Superior temporal gyrus (tissue), 1 donor: ENCODE data around the gene VIPR2.
"Not testable (repeated sequence)": the region's sequence is repeated elsewhere in the genome, so short reads cannot be mapped to it uniquely, and the experiment has no call there.

ENCODE experiments used
- DNase-seq: peaks from one replicate; pipeline ENCODE4 v3.0.0-alpha.2; 2016; ENCODE audit errors: extremely low spot score

VIPR2 gene

DNA sequence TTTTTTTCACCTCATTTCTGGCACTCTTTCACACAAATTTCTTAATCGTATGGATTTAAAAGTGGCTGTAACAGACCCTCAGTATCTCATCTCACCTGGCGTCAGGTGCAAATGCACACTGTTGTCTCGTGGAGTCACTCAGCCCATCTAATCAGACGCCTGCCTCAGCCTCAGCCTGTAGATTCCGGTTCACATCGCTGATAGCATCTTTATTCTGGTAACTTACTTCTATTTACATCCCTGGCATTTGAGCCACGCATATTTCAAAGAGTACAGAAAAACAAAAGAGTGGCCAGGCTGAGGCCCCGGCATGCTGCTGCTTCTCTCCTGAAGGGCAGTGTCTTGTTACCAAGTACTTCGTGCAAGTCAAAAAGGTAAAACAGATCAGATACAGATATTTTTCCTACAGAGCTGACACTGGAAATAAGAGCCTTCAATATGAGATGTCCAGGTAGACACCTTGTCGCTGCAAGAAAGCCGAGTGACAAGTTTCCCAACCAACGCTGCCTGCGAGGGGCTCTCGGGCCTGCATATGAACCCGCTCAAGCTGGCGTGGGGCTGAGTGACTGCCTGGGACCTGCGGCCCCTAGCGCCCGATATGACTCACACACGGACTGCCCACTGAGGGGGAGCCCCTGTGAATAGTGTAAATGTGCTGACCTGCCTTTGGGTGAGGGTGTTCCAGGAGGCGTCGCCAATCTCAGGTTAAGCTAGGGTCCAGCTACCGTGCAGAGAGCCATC, 4.3 kb downstream of the VIPR2 start:
- DNase-seq, result no peak

GRCh38 chr7:159139639-159140038, 5.0 kb downstream of the VIPR2 start:
- DNase-seq, result no peak

- DNase-seq, result no peak
Measured at GRCh38 chr7:159139202-159139601, 5.5 kb downstream of the VIPR2 start.

DNA sequence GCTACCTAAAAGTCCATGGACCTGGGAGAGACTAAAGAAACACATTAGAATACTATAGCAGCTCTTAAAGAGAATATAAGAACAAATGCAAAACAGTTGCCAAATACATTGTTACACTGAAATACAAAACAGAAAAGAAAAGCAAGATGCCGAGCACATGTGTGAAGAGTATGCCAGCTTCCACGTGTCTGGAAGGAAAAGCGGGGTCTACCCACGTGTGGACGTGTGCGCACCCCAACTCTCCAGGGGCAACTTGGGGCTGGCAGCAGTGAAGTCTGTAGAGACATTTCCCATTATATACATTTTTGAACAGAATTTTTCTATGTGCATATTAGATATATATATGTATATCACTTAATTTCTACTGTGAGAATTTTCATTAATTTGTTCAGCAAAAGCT, 6.2 kb downstream of the VIPR2 start:
- DNase-seq, result no peak

DNA sequence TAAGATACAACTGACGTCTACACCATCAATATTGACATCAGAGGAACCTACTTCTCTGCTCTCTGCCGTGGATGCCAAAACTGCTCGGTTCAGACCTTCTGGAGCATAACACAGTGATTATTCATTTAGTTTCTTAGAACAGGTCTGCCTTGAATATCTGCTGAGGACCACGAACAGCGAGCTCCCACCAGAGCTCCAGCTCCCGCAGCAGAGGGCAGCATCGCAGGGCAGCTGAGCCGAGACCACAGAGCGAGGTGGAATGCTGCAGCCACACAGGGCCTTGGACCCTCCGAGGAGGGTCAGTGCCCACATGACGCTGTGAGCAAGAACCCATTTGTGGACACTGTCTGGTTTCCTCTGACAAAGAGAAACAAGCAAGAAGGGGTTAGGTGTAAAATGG, 6.8 kb downstream of the VIPR2 start:
- no peak for DNase-seq

DNA sequence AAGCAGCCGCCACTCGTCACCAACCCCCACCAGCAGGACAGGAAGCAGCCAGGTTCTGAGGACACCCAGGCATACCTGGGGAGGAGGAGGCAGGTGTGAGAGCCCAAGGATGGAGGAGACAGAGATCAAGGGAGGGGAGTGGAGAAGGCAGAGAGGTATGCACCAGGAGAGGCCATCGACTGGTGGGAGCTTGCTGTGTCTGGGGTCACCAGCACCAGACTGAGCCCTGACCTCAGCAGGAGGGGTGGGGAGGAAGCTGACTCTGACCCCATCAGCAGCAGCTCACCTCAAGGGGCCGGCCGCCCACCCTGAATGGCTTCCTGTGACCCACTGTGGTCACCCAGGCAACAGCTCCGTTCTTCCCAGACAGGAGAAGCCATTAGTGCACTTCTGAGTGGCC, 7.8 kb downstream of the VIPR2 start:
- no peak for DNase-seq

DNA sequence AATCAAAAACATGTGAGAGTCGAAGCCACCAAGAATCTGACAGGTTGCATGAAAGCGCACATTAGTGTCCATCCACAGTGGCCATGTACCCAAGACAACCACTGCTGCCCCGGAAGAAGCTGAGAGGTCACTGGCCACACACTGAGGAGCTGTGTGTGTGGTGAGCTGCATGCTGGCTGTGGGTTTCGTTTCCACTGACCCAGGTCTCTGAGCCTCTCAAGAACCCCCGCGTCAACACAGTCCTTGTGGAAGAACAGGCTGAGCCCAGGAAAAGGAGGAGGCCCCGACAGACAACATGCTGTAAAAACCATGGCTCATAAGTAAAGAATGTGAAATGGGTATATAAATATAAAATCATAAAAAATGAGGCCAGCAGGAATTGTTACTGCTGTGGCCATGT, 8.2 kb downstream of the VIPR2 start:
- no peak for DNase-seq

DNA sequence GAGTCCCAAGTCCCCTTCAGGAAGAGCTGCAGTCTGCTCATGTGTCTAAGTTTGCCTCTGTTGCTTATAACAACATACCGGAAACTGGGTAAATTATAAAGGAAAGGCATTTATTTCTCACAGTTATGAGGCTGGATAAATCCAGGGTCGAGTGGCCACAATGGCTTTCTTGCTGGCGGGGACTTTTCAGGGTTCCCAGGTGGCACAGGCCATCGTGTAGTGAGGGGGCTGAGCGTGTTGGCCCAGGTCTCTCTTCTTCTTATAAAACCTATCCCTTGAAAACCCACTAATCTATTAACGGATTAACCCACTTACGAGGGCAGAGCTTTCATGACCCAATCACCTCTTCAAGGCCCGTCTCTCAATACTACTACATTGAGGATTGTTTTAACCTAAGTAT, 8.7 kb downstream of the VIPR2 start:
- DNase-seq, result no peak

- not testable (repeated sequence) for DNase-seq
Measured at GRCh38 chr7:159132670-159133443, 11.8 kb downstream of the VIPR2 start.

GRCh38 chr7:159130820-159131219, 13.8 kb downstream of the VIPR2 start:
- DNase-seq, result no peak

DNA sequence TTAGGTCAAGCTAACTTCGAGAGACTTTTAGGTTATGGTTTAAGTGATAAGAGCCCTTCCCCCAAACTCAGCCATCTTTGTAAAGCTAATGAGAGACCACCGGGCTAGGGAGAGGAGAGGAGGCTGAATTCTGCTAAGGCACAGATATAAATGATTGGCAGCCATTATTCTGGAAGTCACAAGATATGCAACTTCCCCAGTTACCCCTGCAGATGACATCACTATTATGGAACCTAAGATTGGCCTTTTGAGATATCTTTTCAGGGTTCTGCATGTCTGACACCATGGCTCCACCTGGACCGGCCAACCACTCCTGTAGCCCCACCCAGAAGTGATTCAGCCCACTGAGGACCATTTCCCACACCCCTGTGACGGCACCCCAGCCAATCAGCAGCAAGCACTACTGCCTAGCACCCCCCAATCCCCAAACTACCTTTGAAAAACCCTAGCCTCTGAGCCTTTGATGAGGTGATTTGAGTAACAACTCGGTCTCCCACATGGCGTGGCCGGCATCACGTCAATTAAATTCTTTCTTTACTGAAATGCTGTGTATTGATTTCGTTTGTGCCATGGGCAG, 14.4 kb downstream of the VIPR2 start:
- no peak for DNase-seq

DNA sequence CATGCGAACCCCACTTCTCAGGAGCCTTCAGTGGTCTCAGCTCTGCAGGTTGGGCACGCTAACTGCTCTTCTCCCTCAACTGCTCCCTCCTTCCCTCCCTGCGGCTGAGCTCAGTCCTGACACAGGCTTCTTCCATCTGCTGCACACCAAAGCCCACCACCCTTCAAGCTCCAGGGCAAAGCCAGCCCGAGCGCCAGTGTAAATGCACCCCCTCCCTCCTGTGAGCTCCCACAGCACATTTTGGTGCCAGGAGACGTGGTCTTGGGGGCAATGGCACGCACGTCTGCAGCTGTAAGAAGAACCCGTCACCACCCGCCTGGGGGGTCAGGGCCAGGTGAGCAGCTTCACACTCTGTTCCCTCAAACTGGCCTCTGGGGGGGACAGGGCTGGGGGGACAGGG, 15.9 kb downstream of the VIPR2 start:
- DNase-seq, result no peak

GRCh38 chr7:159127691-159128642, 16.7 kb downstream of the VIPR2 start:
- no peak for DNase-seq

GRCh38 chr7:159126311-159127260, 18.1 kb downstream of the VIPR2 start:
- DNase-seq, result no peak

GRCh38 chr7:159125955-159126270, 18.8 kb downstream of the VIPR2 start:
- no peak for DNase-seq

DNA sequence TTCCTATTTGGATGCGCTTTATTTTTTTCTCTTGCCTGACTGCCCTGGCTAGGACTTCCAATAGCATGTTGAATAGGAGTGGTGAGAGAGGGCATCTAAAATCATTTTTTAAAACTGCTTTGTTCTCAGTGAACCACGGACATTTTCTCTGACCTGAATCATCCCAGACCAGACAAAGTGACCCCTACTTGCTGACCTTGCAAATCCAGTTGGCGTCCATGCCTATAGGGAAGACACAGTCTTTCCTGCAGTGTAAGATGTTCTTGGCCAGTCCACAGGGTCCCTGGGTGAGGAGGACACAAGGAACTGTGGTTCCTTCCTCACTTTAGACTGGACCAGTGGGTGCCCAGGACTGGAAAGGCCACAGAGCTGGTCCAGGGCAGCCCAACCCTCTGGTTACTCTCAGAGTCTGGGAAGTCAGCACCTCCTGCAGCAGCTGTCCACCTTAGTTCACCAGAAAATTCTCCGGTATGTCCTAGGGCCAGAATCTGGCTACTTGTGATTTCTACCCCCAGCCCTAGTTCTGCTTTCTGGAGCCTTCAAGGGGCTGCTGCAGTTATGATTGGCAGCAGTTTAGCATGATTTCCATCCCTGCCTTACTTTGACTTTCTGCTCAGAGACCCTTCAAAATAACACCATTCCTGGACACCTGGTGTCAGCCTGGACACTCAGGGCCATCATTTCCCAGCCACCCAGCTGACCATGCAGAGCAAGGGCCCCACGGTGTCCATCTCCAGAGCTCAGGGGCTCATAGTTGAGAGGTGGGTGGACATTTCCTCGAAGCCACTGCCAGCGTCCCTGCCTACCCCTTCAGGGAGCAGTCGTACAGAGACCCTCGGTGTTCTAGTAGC, 19.3 kb downstream of the VIPR2 start:
- no peak for DNase-seq

- DNase-seq, result not testable (repeated sequence)
Measured at GRCh38 chr7:159123793-159124192, 20.9 kb downstream of the VIPR2 start.

GRCh38 chr7:159123294-159123693, 21.4 kb downstream of the VIPR2 start:
- DNase-seq, result not testable (repeated sequence)

DNA sequence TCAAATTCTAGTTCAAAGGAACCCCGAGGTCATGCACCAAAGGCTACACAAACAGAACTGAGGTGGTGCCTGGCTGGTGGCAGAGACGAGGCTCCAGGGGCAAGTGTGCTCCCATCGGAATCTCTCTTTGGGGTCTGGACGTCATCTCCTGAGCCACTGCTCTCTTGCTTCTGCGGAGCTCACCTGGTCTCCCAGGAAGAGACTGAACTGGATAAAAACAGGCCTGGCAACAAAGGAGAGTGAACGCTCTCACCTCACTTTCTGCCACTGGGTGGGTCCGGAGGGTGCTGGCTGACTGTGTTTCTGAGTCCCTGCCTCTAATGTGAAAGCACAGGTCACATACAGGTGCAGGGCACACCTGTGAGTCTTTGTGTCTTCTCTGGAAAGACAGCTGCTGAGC, 22.4 kb downstream of the VIPR2 start:
- DNase-seq, result no peak

- no peak for DNase-seq
Measured at GRCh38 chr7:159121476-159121875, 23.2 kb downstream of the VIPR2 start.
